Measurements from ENCODE around the gene MLH1. TPM values are rescaled to one million over a fixed set of nuclear protein-coding genes. Genes with fewer than 3 reads are reported as not detected.

The MLH1 gene
- polyA plus RNA-seq, 1 experiment, result 32.5 TPM

DNA sequence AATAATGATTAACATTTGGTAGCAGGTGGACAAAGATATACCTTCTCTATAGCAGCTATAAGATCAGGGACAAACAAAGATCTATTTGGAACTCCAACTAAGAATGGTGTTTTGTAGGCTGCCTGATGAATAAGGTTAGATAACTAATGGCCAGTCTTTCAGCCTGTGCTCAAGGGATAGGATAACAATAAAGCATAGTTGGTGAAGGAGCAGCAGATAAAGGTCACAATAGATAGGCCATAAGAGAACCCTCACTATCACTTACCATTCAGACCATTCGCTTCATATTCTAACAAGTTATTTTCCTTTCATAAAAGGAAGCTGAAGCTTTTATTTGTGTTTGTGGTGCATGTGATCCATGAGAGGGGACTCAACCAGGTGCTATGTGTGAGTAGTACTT is 20.2 kb upstream of the MLH1 start:
- Histone ChIP-seq H3K36me3 (ENCODE audit: control insufficient read depth, insufficient read depth, low read length) (peaks cover 2% of the 10 kb centered on the region; the same call in 1 of the 2 replicates), H3K27me3 (ENCODE audit: control insufficient read depth, insufficient read depth, low read length) (no peaks in the 10 kb centered on the region), H3K4me3 (ENCODE audit: low read depth, low read length) (no peak overlapping the region)
- ChIA-PET CTCF (interaction anchor here (1.6 to 3.4 kb wide), 2 partner anchors 15 to 244 kb away, joined by 5 to 22 read pairs; no protein-coding TSS in a partner anchor), POLR2A (interaction anchor here (0.5 to 1.2 kb wide), 2 partner anchors 13 to 16 kb away, joined by 4 to 6 read pairs; no protein-coding TSS in a partner anchor)
- no peak for DNase-seq (ENCODE audit: low read depth)
- no peak for TF ChIP-seq CTCF (IDR thresholded peaks at IDR 0.05; ENCODE audit: insufficient read depth, low read depth, low read length)

DNA sequence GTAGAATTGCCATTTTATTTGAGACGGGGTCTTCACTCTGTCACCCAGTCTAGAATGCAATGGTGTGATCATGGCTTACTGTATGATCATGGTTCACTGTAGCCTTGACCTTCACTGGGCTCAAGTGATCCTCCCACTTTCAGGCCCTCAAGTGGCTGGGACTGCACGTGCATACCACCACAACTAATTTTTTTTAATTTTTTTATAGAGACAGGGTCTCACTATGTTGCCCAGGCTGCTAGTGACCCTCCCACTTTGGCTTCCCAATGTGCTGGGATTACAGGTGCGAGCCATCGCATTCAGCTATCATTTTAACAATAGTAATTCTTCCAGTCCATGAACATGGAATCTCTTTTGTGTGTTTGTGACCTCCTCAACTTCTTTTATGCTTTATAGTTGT is 12.3 kb upstream of the MLH1 start:
- H3K27me3 ChIP-seq (ENCODE audit: control insufficient read depth, insufficient read depth, low read length), result no peaks in the 10 kb centered on the region
- POLR2A ChIA-PET, result no interaction called here
- CTCF ChIA-PET, result interaction anchor here (0.7 kb wide), 1 partner anchor 311 kb away, joined by 4 read pairs; no protein-coding TSS in a partner anchor

GRCh38 chr3:36988356-36988755 is 5.0 kb upstream of the MLH1 start:
- H3K36me3 ChIP-seq (ENCODE audit: control insufficient read depth, insufficient read depth, low read length), result peaks cover 7% of the 10 kb centered on the region; the same call in 1 of the 2 replicates
- POLR2A ChIA-PET, result interaction anchor here (1.2 kb wide), 1 partner anchor 19 kb away, joined by 8 read pairs; no protein-coding TSS in a partner anchor

More for the DNA sequence above, 12.3 kb upstream of the MLH1 start:
- peaks cover 7% of the 10 kb centered on the region; the same call in 1 of the 2 replicates for H3K36me3 ChIP-seq (ENCODE audit: control insufficient read depth, insufficient read depth, low read length)
- TF ChIP-seq CTCF (IDR thresholded peaks at IDR 0.05; ENCODE audit: insufficient read depth, low read depth, low read length), result no peak
- no peak for DNase-seq (ENCODE audit: low read depth)
- H3K4me3 ChIP-seq (ENCODE audit: low read depth, low read length), result no peak overlapping the region

DNA sequence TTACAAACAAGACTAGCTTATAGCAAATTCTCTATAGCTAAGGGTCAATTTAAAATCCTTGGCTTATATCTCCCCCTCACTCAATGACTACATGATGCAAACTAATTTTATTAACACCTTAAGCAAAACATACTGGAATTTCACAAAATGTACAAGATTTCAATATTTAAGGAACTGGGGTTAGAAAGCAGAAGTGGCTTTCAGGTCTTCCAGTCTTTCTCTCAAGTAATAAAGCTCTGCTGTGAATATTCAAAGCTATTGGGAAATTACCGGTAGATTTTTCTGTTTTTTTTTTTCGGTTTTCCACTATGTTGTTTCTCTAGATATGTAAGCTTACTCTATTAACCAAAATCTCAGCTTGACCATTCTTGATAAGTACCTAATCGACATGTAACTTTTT is 4.3 kb upstream of the MLH1 start:
- TF ChIP-seq CTCF (IDR thresholded peaks at IDR 0.05; ENCODE audit: insufficient read depth, low read depth, low read length), result no peak
- ChIA-PET POLR2A (interaction anchor here (0.6 to 1.2 kb wide), 3 partner anchors 16 to 1847 kb away, joined by 6 to 11 read pairs (median 8); no protein-coding TSS in a partner anchor), CTCF (interaction anchor here (0.6 to 1.0 kb wide), 3 partner anchors 30 to 807 kb away, joined by 3 to 4 read pairs (median 3); no protein-coding TSS in a partner anchor)
- H3K4me3 ChIP-seq (ENCODE audit: low read depth, low read length), result no peak overlapping the region
- H3K27me3 ChIP-seq (ENCODE audit: control insufficient read depth, insufficient read depth, low read length), result no peaks in the 10 kb centered on the region
- DNase-seq (ENCODE audit: low read depth), result no peak
- H3K36me3 ChIP-seq (ENCODE audit: control insufficient read depth, insufficient read depth, low read length), result peaks cover 6% of the 10 kb centered on the region; the same call in 1 of the 2 replicates

More at GRCh38 chr3:36988356-36988755, 5.0 kb upstream of the MLH1 start:
- H3K4me3 ChIP-seq (ENCODE audit: low read depth, low read length), result no peak overlapping the region
- TF ChIP-seq CTCF (IDR thresholded peaks at IDR 0.05; ENCODE audit: insufficient read depth, low read depth, low read length), result no peak
- DNase-seq (ENCODE audit: low read depth), result no peak
- CTCF ChIA-PET, result interaction anchor here (0.6 to 0.9 kb wide), 2 partner anchors 29 to 259 kb away, joined by 3 to 4 read pairs; no protein-coding TSS in a partner anchor
- H3K27me3 ChIP-seq (ENCODE audit: control insufficient read depth, insufficient read depth, low read length), result no peaks in the 10 kb centered on the region

DNA sequence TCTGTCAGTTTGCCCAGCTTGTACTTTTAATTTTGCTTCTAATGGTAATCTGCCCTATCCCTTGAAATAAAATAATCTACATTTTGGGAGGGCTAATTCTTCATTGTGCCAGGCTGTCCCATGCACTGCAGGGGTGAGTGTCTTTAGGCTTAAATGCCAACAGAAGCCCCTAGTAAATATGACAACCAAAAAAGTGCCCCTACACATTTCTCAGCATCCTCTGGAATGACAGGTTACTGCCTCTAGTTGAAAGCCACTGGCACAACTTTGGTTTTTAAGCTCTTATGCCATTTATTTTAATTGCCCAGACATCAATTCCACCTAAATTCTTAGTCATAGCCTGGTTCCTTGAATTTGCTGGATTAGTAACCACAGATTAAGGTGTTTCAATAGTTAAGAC is 3.8 kb upstream of the MLH1 start:
- no peaks in the 10 kb centered on the region for H3K27me3 ChIP-seq (ENCODE audit: control insufficient read depth, insufficient read depth, low read length)
- ChIA-PET POLR2A (interaction anchor here (0.6 to 1.2 kb wide), 2 partner anchors 17 to 1846 kb away, joined by 8 to 11 read pairs; no protein-coding TSS in a partner anchor), CTCF (interaction anchor here (0.6 to 1.0 kb wide), 2 partner anchors 231 to 807 kb away, joined by 3 read pairs; no protein-coding TSS in a partner anchor)
- H3K4me3 ChIP-seq (ENCODE audit: low read depth, low read length), result no peak overlapping the region
- TF ChIP-seq CTCF (IDR thresholded peaks at IDR 0.05; ENCODE audit: insufficient read depth, low read depth, low read length), result no peak
- DNase-seq (ENCODE audit: low read depth), result no peak
- H3K36me3 ChIP-seq (ENCODE audit: control insufficient read depth, insufficient read depth, low read length), result peaks cover 5% of the 10 kb centered on the region; the same call in 1 of the 2 replicates

Measured in BJ (cell line).